K562 (cell line): ENCODE measurements around the gene PRKACG. TPM values are rescaled to one million over a fixed set of nuclear protein-coding genes. Genes with fewer than 3 reads are reported as not detected.

ENCODE experiments used
- ATAC-seq: fragments of 200-7000 bp; cut with Tn5 transposase; 3 replicates; pipeline ENCODE4 v1.9.1; 2020; ENCODE audit warnings: moderate library complexity
- BruUV-seq: library from RNA; stranded (reverse); fragments of 400-500 nt; replicated peaks from 2 replicates; lab custom pipeline; 2021; lab: Mats Ljungman, UMichigan
- CTCF ChIA-PET: fragments of 300-600 bp; formaldehyde crosslinking; extraction: SDS; loops from one replicate; lab custom pipeline; 2021; ENCODE audit warnings: low intra/inter-chr PET ratio; lab: Yijun Ruan, JAX
- POLR2A ChIA-PET: fragments of 300-600, 350-650 bp; sonication (Branson Sonifier 250); formaldehyde crosslinking; extraction: SDS; loops from one replicate; lab custom pipeline; 2021; ENCODE audit warnings: antibody characterized with exemption, inconsistent platforms; lab: Yijun Ruan, JAX
- DNase-seq, 4 experiments: peaks; one replicate each; pipeline versions ENCODE4 v3.0.0 to v3.0.0-alpha.2; 2011 to 2018; ENCODE audit warnings: low spot score in 3 of 4, mixed read lengths in 3 of 4; ENCODE audit errors: extremely low read depth in 1 of 4
- FAIRE-seq: peaks from 2 replicates; lab custom pipeline; 2011; peaks lifted over from hg19 to GRCh38; lab: Jason Lieb, UNC
- H2AFZ ChIP-seq: 2 replicates; pipeline ENCODE4 v1.6.0; 2011; ENCODE audit warnings: low read depth, low read length, control low read depth, inconsistent platforms
- H3K27ac ChIP-seq: fragments of 200-600 bp; 3 replicates; pipeline ENCODE4 v1.8.0; 2011; ENCODE audit warnings: low read depth, mild to moderate bottlenecking, control low read depth, inconsistent platforms, low read length, moderate library complexity, mixed read lengths; ENCODE audit errors: extremely low read depth
- H3K27me3 ChIP-seq, 2 experiments: fragments of 300-600 bp in 1 of 2; 2 replicates in 1 of 2; 3 replicates in 1 of 2; pipeline versions ENCODE4 v1.6.0 to v1.8.0; 2011; ENCODE audit warnings: inconsistent platforms in 2 of 2, low read length in 2 of 2, mild to moderate bottlenecking in 1 of 2, mixed read lengths in 1 of 2, moderate library complexity in 1 of 2; ENCODE audit not compliant: control insufficient read depth in 2 of 2, insufficient read depth in 2 of 2
- H3K36me3 ChIP-seq: fragments of 300-600 bp; 3 replicates; pipeline ENCODE4 v1.8.0; 2011; ENCODE audit warnings: mild to moderate bottlenecking, low read length, inconsistent platforms; ENCODE audit not compliant: control insufficient read depth, insufficient read depth
- H3K4me1 ChIP-seq, 2 experiments: fragments of 200-600 bp in 1 of 2; replicated peaks in 1 of 2; 2 replicates in 1 of 2; 3 replicates in 1 of 2; pipeline versions ENCODE4 v1.5.1 to v1.8.0; 2011; ENCODE audit warnings: inconsistent platforms in 2 of 2, low read length in 2 of 2, mild to moderate bottlenecking in 1 of 2, mixed read lengths in 1 of 2, moderate library complexity in 1 of 2; ENCODE audit not compliant: control insufficient read depth in 2 of 2, insufficient read depth in 2 of 2
- H3K4me2 ChIP-seq: 2 replicates; pipeline ENCODE4 v1.6.1; 2011; ENCODE audit warnings: low read length, control low read depth, inconsistent platforms, mixed read lengths; ENCODE audit not compliant: insufficient read depth
- H3K4me3 ChIP-seq: fragments of 200-600 bp; sonication (generic), shearing (Covaris generic); 2 replicates; pipeline ENCODE4 v1.5.1; 2016; ENCODE audit warnings: control low read depth, inconsistent platforms
- H3K79me2 ChIP-seq: fragments of 200-600 bp; 3 replicates; pipeline ENCODE4 v1.8.0; 2011; ENCODE audit warnings: low read length, inconsistent platforms; ENCODE audit not compliant: control insufficient read depth, insufficient read depth
- H3K9ac ChIP-seq, 2 experiments: 2 replicates each; pipeline versions ENCODE4 v1.6.0 to v1.6.1; 2011; ENCODE audit warnings: low read depth in 2 of 2, low read length in 2 of 2, control low read depth in 1 of 2, inconsistent platforms in 1 of 2, mild to moderate bottlenecking in 1 of 2, mixed read lengths in 1 of 2; ENCODE audit not compliant: insufficient read depth in 1 of 2
- H3K9me1 ChIP-seq: one replicate; pipeline ENCODE4 v1.6.0; 2011; ENCODE audit warnings: inconsistent platforms, mild to moderate bottlenecking, low read length, moderate library complexity; ENCODE audit not compliant: control insufficient read depth, insufficient read depth
- H3K9me3 ChIP-seq: replicated peaks from 2 replicates; pipeline ENCODE4 v1.5.1; 2011; ENCODE audit warnings: low read depth, low read length, inconsistent platforms; ENCODE audit not compliant: control insufficient read depth, insufficient read depth
- H4K20me1 ChIP-seq: replicated peaks from 2 replicates; pipeline ENCODE4 v1.6.1; 2011; ENCODE audit warnings: low read length, inconsistent platforms, mixed read lengths; ENCODE audit not compliant: control insufficient read depth, insufficient read depth
- ARHGAP35 ChIP-seq: fragments of 450-650 bp; IDR thresholded peaks from 2 replicates; pipeline ENCODE4 v1.6.1; 2018; ENCODE audit not compliant: partially characterized antibody
- ELF4 ChIP-seq: fragments of 450-650 bp; formaldehyde crosslinking; IDR thresholded peaks from 2 replicates; pipeline ENCODE4 v1.4.0; 2022; ENCODE audit warnings: missing genetic modification characterization
- MCM5 ChIP-seq: fragments of 450-650 bp; IDR thresholded peaks from 2 replicates; pipeline ENCODE4 v1.6.1; 2016; ENCODE audit warnings: low read depth
- POLR2G ChIP-seq: fragments of 200-400 bp; formaldehyde crosslinking; IDR thresholded peaks from 2 replicates; pipeline ENCODE4 v1.6.1; 2017; ENCODE audit warnings: low read depth, mild to moderate bottlenecking, antibody characterized with exemption, low read length, moderate library complexity
- SMARCC2 ChIP-seq: fragments of 450-650 bp; IDR thresholded peaks from 2 replicates; pipeline ENCODE4 v1.6.1; 2017; ENCODE audit warnings: antibody characterized with exemption, moderate library complexity, mild to moderate bottlenecking, low read depth
- THRA ChIP-seq: fragments of 450-650 bp; IDR thresholded peaks from 2 replicates; pipeline ENCODE4 v1.6.1; 2017; ENCODE audit warnings: mild to moderate bottlenecking, moderate library complexity
- VEZF1 ChIP-seq: fragments of 200-800 bp; sonication (Bioruptor generic); IDR thresholded peaks from 2 replicates; pipeline ENCODE4 v1.6.1; 2017; ENCODE audit warnings: missing genetic modification characterization, missing compliant biosample characterization
- ZNF311 ChIP-seq: fragments of 250-450 bp; sonication (Bioruptor Pico); IDR thresholded peaks from 2 replicates; pipeline ENCODE4 v1.4.0; 2020; ENCODE audit warnings: mild to moderate bottlenecking, moderate library complexity
- ZNF395 ChIP-seq: fragments of 200-800 bp; sonication (Bioruptor generic); IDR thresholded peaks from 2 replicates; pipeline ENCODE4 v1.6.1; 2017; ENCODE audit warnings: missing genetic modification characterization, missing compliant biosample characterization
- WGBS: fragments of 100-300 bp; shearing (Covaris generic); methylation state at CpG from one replicate; pipeline ENCODE4 v1.1.6; 2016; ENCODE audit warnings: low coverage, mixed read lengths; ENCODE audit not compliant: insufficient coverage; ENCODE audit errors: missing lambda C conversion rate; 5-methylcytosine and 5-hydroxymethylcytosine counted together
- in situ Hi-C: fragments of 300-500 bp; cut with MboI; formaldehyde crosslinking; loops from 4 replicates; pipeline ENCODE4 v1.15.0; 2018; ENCODE audit warnings: inconsistent platforms, mixed read lengths
- intact Hi-C: fragments of 100-400 bp; cut with micrococcal nuclease; formaldehyde crosslinking; loops from 2 replicates; pipeline ENCODE4 v1.14.2; 2022
- polyA plus RNA-seq, 8 experiments: library from polyadenylated mRNA; depleted of rRNA in 4 of 8; stranded (reverse) in 5 of 8; unstranded in 3 of 8; fragments of >200 nt; fragmentation: Nextera tagmentation in 2 of 8; fragmentation: Illumina TruSeq in 1 of 8; extraction: Ambion mirVana in 2 of 8; extraction: Trizol in 1 of 8; gene quantifications; 2 replicates each; pipeline versions ENCODE4 v1.2.1 to v1.2.3, GENCODE V29; 2011 to 2014; ENCODE audit warnings: inconsistent platforms in 1 of 8, missing spikeins in 1 of 8
- total RNA-seq, 7 experiments: library from RNA; depleted of rRNA in 6 of 7; stranded (reverse); fragments of >200 nt in 6 of 7; fragmentation: Illumina TruSeq in 2 of 7; extraction: Trizol in 2 of 7; gene quantifications; 2 replicates each; pipeline versions ENCODE4 v1.2.1 to v1.2.3, GENCODE V29; 2011 to 2021; ENCODE audit warnings: low replicate concordance in 1 of 7

The PRKACG gene
- total and polyA plus RNA-seq, 9 of the 15 experiments (the other 6 are each of a cell fraction or from before 2014, with no cell fraction given) = not detected

GRCh38 chr9:69030851-69031645, 17.1 kb upstream of the PRKACG start:
- no peak overlapping the region for H3K4me2 ChIP-seq
- H3K9ac ChIP-seq = no peak overlapping the region
- peaks cover 4% of the 10 kb centered on the region; the same call in 1 of the 2 replicates for H3K9me3 ChIP-seq
- WGBS = 58% methylated on average over 1 of the region's 1 CpG
- no peak for FAIRE-seq
- H4K20me1 ChIP-seq = no peaks in the 10 kb centered on the region
- no peak for ATAC-seq
- intact Hi-C loops (no loop called here), in situ Hi-C loops (loop anchor here (25.0 kb wide), 1 partner anchor 906 kb away; no protein-coding TSS in a partner anchor)
- TF ChIP-seq ZNF311 (CRISPR knock-in tag) = no peak
- TF ChIP-seq SMARCC2 = no peak
- no peak for TF ChIP-seq ZNF395 (CRISPR knock-in tag)
- no peak for TF ChIP-seq ELF4
- no peak for TF ChIP-seq MCM5
- no peak for TF ChIP-seq VEZF1
- TF ChIP-seq POLR2G = no peak
- no peak for TF ChIP-seq ARHGAP35
- TF ChIP-seq THRA = no peak
- ChIA-PET CTCF (no interaction called here), POLR2A (no interaction called here)
- H3K4me3 ChIP-seq = no peak overlapping the region
- no peak overlapping the region for H2AFZ ChIP-seq
- H3K9me1 ChIP-seq = no peaks in the 10 kb centered on the region
- peaks cover 5% of the 10 kb centered on the region for H3K79me2 ChIP-seq
- peaks cover 3 to 7% of the 10 kb centered on the region in 2 experiments; a peak in 4 of 5 replicates for H3K4me1 ChIP-seq
- H3K27me3 ChIP-seq = no peaks in the 10 kb centered on the region
- H3K27ac ChIP-seq = no peak overlapping the region
- H3K36me3 ChIP-seq = no peaks in the 10 kb centered on the region
- no TSS peak for BruUV-seq
- DNase-seq = no peak
